ENCODE results near the gene KCNB1.

DNA sequence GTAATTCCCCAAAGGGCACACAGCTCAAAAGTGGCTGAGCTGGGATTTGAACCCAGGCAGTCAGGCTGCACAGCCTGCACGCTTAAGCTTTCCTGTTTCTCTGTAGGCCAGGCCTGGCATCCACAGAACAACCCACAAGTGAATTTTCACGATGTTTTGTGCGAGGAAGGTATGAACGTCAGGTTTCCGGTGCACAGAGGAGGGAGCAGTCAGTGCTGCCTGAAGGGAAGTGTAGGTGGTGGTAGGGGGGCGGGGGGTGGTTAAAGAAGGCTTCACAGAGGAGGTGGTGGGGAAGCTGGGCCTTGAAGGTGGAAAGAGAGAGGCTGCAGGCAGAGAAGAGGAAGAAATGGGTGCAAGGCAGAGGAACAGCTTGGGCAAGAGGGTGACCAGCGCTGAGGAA, 14.1 kb downstream of the KCNB1 start:
- TF ChIP-seq, protein P1, sequence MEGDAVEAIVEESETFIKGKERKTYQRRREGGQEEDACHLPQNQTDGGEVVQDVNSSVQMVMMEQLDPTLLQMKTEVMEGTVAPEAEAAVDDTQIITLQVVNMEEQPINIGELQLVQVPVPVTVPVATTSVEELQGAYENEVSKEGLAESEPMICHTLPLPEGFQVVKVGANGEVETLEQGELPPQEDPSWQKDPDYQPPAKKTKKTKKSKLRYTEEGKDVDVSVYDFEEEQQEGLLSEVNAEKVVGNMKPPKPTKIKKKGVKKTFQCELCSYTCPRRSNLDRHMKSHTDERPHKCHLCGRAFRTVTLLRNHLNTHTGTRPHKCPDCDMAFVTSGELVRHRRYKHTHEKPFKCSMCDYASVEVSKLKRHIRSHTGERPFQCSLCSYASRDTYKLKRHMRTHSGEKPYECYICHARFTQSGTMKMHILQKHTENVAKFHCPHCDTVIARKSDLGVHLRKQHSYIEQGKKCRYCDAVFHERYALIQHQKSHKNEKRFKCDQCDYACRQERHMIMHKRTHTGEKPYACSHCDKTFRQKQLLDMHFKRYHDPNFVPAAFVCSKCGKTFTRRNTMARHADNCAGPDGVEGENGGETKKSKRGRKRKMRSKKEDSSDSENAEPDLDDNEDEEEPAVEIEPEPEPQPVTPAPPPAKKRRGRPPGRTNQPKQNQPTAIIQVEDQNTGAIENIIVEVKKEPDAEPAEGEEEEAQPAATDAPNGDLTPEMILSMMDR (IDR thresholded peaks at IDR 0.05): no peak
- TF ChIP-seq POLR2AphosphoS5 (IDR thresholded peaks at IDR 0.05; ENCODE audit: insufficient read depth in 1 of 2, low read depth in 1 of 2): no peak
- TF ChIP-seq POLR2A (IDR thresholded peaks at IDR 0.05): no peak
